SU-DHL-6 (cell line): ENCODE measurements around the gene HOXC10.
A peak's percentile ranks its signal among the peaks of the same experiment; 100 is the strongest.

ENCODE experiments used
- H2AFZ ChIP-seq: fragments of 200-600 bp; sonication (generic); 2 replicates; pipeline ENCODE4 v1.6.1; 2014; ENCODE audit warnings: low read depth, mild to moderate bottlenecking, moderate library complexity, mixed read lengths, antibody characterized with exemption, low read length; ENCODE audit not compliant: severe bottlenecking
- H3F3A ChIP-seq: fragments of 200-600 bp; shearing (Covaris generic); 2 replicates; pipeline ENCODE4 v1.6.0; 2016; ENCODE audit warnings: antibody characterized with exemption, mild to moderate bottlenecking; ENCODE audit not compliant: insufficient read depth
- H3K27ac ChIP-seq: fragments of 200-600 bp; sonication (generic); 2 replicates; pipeline ENCODE4 v1.5.1; 2016; ENCODE audit warnings: low read depth, mild to moderate bottlenecking, low read length, moderate library complexity, mixed read lengths
- H3K27me3 ChIP-seq: fragments of 200-600 bp; sonication (generic), shearing (Covaris generic); 2 replicates; pipeline ENCODE4 v1.6.0; 2014; ENCODE audit warnings: mild to moderate bottlenecking, low read length
- H3K36me3 ChIP-seq: fragments of 200-600 bp; sonication (generic); 2 replicates; pipeline ENCODE4 v1.6.1; 2014; ENCODE audit warnings: mild to moderate bottlenecking, low read length, mixed read lengths
- H3K4me2 ChIP-seq: fragments of 300-600, 200-600 bp; shearing (Covaris generic), sonication (generic); 2 replicates; pipeline ENCODE4 v1.6.0; 2014; ENCODE audit warnings: low read length, low read depth, mild to moderate bottlenecking; ENCODE audit not compliant: poor library complexity, severe bottlenecking
- H3K4me3 ChIP-seq: fragments of 200-600 bp; sonication (generic); 2 replicates; pipeline ENCODE4 v1.5.1; 2014; ENCODE audit warnings: antibody characterized with exemption, low read length, mild to moderate bottlenecking, mixed read lengths; ENCODE audit not compliant: insufficient read depth, poor library complexity, severe bottlenecking
- H3K79me2 ChIP-seq: fragments of 200-600 bp; sonication (generic); 2 replicates; pipeline ENCODE4 v1.6.1; 2014; ENCODE audit warnings: mild to moderate bottlenecking, low read length, moderate library complexity; ENCODE audit not compliant: insufficient read depth
- H3K9ac ChIP-seq: fragments of 200-600 bp; sonication (generic); 2 replicates; pipeline ENCODE4 v1.7.0; 2014; ENCODE audit warnings: mild to moderate bottlenecking, low read length
- H3K9me2 ChIP-seq: fragments of 200-600 bp; sonication (generic); replicated peaks from 2 replicates; pipeline ENCODE4 v1.6.1; 2014; ENCODE audit warnings: low read length; ENCODE audit not compliant: insufficient read depth
- H3K9me3 ChIP-seq: fragments of 200-600 bp; sonication (generic); 2 replicates; pipeline ENCODE4 v1.6.1; 2014; ENCODE audit warnings: low read length, mixed read lengths; ENCODE audit not compliant: insufficient read depth
- H4K20me1 ChIP-seq: fragments of 200-600 bp; sonication (generic); 2 replicates; pipeline ENCODE4 v1.6.1; 2014; ENCODE audit warnings: low read depth, mild to moderate bottlenecking, antibody characterized with exemption, low read length, moderate library complexity, mixed read lengths
- CTCF ChIP-seq: fragments of 200-600 bp; sonication (generic); IDR thresholded peaks from one replicate; pipeline ENCODE4 v1.5.1; 2017; ENCODE audit warnings: antibody characterized with exemption, mild to moderate bottlenecking, low read length, moderate library complexity; ENCODE audit not compliant: insufficient read depth, poor library complexity, severe bottlenecking
- EZH2phosphoT487 ChIP-seq: fragments of 200-600 bp; sonication (generic), shearing (Covaris generic); conservative IDR thresholded peaks from 2 replicates; pipeline ENCODE4 v1.6.1; 2018; ENCODE audit warnings: mild to moderate bottlenecking, antibody characterized with exemption, low read length, moderate library complexity, mixed read lengths

Gene HOXC10

DNA sequence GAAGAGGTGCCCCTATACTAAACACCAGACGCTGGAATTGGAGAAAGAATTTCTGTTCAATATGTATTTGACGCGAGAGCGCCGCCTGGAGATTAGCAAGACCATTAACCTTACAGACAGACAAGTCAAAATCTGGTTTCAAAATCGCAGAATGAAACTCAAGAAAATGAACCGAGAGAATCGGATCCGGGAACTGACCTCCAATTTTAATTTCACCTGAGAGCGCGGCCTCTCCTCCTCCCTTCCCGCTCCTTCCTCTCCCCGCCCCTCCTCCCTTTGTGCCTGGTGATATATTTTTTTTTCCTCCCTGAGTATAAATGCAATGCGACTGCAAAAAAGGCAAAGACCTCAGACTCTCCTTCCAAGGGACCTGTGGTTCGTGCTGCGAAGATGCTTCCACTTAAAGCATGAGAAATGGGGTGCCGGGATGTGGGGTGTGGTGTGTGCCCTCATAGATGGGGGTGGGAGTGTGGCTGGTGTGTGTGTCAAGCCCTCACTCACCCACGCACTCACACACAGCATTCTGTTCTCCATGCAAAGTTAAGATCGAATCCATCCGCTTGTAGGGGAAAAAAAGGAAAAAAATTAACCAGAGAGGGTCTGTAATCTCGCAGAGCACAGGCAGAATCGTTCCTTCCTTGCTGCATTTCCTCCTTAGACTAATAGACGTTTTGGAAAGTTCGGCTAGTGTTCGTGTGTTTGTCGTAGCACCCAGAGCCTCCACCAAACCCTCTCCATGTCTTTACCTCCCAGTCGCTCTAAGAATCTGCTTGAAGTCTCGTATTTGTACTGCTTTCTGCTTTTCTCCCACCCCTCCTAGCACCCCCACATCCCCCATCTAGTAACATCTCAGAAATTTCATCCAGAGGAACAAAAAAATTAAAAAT, 4.5 kb downstream of the HOXC10 start:
- Histone ChIP-seq H3K9me3 (no peaks in the 10 kb centered on the region), H3K27me3 (no peaks in the 10 kb centered on the region), H2AFZ (no peak overlapping the region), H3K36me3 (no peaks in the 10 kb centered on the region), H3K4me2 (peak overlapping the region; percentile 23), H4K20me1 (no peaks in the 10 kb centered on the region), H3K9me2 (no peaks in the 10 kb centered on the region), H3K9ac (no peak overlapping the region), H3K4me3 (no peak overlapping the region), H3K27ac (no peak overlapping the region), H3K79me2 (no peaks in the 10 kb centered on the region), H3F3A (no peaks in the 10 kb centered on the region)
- no peak for TF ChIP-seq EZH2phosphoT487
- TF ChIP-seq CTCF: peak; percentile 63

DNA sequence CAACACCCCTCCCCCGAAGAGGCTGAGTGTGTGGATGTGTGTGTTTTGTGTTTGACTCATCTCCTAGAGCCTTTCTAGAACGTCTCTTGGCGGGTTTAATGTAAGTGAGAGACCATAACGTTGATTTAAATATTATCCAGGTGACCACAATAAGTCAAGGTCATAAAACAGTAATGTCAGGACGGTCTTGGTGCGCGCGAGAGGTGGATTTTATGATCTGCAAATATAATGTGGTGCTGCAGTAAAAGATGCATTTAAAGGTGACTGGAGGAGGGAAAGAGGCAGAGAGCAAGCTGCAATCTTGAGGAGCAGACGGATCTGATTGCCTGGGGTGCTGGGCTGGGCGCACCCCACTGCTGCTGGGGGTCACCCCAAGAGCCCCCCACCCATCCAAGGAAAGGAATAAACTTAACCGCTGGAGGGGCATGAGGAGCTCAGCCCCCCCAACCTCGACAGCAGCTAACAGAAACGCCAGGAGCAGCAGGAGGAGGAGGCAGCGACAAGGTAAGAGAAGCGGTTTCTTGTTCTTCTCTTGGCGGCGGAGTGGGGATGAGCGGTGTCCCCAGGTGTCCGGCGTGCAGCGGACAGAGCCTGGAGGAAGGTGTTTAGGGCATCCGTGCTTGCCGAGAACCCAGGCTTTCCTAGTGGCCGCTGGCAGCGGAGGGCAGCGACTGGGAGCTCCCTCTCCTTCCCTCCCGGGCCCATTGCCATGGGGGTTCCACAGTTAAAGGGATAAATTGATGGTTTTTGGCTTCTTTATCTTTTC, 5.5 kb downstream of the HOXC10 start:
- Histone ChIP-seq H3K27me3 (no peaks in the 10 kb centered on the region), H4K20me1 (no peaks in the 10 kb centered on the region), H3K9me3 (no peaks in the 10 kb centered on the region), H3K36me3 (no peaks in the 10 kb centered on the region), H3K27ac (no peak overlapping the region), H3K9ac (no peak overlapping the region), H3F3A (no peaks in the 10 kb centered on the region), H3K79me2 (no peaks in the 10 kb centered on the region), H3K9me2 (no peaks in the 10 kb centered on the region), H3K4me2 (no peak overlapping the region), H2AFZ (no peak overlapping the region), H3K4me3 (no peak overlapping the region)
- TF ChIP-seq EZH2phosphoT487 (no peak), CTCF (no peak)

DNA sequence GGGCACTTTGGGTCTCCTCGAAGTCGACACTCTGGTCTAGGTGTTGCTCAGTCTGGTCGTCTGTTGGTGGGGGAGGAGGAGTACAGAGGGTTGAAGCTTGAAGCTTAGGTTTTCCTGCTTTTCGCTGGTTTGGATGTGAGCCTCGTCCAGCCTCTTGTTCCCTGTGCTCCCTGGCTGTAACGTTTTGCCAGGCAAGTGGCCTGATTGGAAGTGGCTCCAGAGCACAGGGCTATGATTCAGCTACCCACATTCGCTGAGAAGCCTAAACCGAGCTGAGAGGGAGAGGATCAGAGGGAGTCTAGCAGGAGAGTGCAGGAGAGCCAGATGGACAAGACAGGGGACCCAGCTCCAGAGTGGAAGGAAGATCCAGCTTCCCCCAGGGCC, 6.1 kb downstream of the HOXC10 start:
- Histone ChIP-seq H3K36me3 (no peaks in the 10 kb centered on the region), H4K20me1 (no peaks in the 10 kb centered on the region), H3K4me2 (no peak overlapping the region), H3F3A (no peaks in the 10 kb centered on the region), H3K9me3 (no peaks in the 10 kb centered on the region), H3K9ac (no peak overlapping the region), H3K4me3 (no peak overlapping the region), H3K27ac (no peak overlapping the region), H3K27me3 (no peaks in the 10 kb centered on the region), H3K9me2 (no peaks in the 10 kb centered on the region), H3K79me2 (no peaks in the 10 kb centered on the region), H2AFZ (no peak overlapping the region)
- no peak for TF ChIP-seq EZH2phosphoT487
- no peak for TF ChIP-seq CTCF
